GM18519 (cell line): Measurements from ENCODE around the gene TGM1.

ENCODE experiments used
- ATAC-seq: cut with Tn5 transposase; IDR thresholded peaks from one replicate; pipeline ENCODE4 v1.9.1; 2021; ENCODE audit warnings: mild to moderate bottlenecking, moderate library complexity; ENCODE audit not compliant: unreplicated experiment, low FRiP score

The TGM1 gene

DNA sequence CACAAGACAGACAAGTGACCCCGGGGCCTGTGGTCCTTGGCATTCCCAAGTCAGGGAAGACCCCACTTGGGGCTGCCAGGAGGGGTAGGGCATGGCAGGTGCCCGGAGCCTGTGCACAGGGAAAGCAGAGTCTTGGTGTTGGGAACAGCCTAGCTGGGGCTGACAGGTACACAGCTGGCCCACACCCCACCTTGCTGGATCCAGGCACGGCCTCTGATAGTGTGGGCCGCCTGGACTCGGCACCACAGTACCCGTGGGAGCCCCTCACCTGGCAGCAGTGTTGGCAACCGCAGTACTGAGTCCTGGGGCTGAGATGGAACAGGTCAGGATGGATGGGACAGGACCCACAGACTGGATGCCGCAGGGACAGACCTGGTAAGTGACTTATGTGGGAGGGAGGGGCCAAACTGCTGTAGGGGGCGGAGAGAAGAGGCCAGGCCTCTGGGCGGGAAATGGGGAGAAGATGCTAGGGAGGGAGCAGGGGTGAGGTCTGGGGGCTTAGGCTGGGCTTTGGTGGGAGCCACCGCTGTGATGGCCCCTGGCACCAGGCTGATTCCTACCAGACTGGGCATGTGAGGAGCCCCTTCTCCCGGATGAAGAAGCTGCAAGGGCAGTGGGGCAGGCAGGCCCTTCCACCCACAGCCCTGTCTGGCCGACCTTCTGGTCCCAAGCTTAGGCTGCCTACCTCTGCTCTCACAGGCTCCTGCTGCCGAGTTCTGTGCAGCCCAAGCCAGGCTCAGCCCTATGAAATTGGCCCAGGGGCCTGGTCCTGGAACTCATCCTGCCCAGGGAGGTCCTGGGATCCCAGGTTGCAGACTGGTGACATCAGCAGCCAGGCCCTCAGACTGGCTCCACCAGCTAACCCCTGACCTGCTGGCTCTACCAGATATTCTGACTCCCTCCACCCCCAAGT lies at the start of gene TGM1:
TGM1 (minus strand) TSS at position 357 of the 913 bp plus-strand sequence. CDS start 825 bp downstream, outside the sequence.
- no peak for ATAC-seq

- ATAC-seq: no peak
These were observed 49.0 kb upstream of the TGM1 start for GRCh38 chr14:24311837-24312615.

DNA sequence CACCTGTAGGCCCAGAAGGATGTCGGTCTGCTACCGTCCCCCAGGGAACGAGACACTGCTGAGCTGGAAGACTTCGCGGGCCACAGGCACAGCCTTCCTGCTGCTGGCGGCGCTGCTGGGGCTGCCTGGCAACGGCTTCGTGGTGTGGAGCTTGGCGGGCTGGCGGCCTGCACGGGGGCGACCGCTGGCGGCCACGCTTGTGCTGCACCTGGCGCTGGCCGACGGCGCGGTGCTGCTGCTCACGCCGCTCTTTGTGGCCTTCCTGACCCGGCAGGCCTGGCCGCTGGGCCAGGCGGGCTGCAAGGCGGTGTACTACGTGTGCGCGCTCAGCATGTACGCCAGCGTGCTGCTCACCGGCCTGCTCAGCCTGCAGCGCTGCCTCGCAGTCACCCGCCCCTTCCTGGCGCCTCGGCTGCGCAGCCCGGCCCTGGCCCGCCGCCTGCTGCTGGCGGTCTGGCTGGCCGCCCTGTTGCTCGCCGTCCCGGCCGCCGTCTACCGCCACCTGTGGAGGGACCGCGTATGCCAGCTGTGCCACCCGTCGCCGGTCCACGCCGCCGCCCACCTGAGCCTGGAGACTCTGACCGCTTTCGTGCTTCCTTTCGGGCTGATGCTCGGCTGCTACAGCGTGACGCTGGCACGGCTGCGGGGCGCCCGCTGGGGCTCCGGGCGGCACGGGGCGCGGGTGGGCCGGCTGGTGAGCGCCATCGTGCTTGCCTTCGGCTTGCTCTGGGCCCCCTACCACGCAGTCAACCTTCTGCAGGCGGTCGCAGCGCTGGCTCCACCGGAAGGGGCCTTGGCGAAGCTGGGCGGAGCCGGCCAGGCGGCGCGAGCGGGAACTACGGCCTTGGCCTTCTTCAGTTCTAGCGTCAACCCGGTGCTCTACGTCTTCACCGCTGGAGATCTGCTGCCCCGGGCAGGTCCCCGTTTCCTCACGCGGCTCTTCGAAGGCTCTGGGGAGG lies 47.9 kb upstream of the TGM1 start, which contains the start of gene LTB4R:
LTB4R (plus strand) TSS at position 857 of the 959 bp plus-strand sequence. CDS start 4,150 bp downstream, outside the sequence.
- peak; percentile 39 for ATAC-seq

DNA sequence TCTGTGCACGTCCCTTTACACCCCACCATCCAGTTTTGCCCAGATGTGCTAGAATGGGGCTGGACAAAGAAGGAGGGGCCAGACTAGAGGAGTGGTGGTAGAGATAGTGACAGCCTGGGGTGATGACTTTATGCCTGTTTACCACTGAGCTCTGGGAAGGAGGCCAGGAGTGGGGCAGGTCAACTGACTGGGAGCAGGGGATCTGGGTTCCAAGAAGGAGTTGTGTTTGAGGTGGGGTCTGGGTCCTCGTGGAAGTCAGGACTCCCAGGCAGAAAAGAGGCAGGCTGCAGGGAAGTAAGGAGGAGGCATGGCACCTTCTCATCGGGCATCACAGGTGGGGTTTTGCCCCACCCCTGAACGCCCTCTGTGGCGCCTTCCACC lies 47.3 kb upstream of the TGM1 start:
- no peak for ATAC-seq

DNA sequence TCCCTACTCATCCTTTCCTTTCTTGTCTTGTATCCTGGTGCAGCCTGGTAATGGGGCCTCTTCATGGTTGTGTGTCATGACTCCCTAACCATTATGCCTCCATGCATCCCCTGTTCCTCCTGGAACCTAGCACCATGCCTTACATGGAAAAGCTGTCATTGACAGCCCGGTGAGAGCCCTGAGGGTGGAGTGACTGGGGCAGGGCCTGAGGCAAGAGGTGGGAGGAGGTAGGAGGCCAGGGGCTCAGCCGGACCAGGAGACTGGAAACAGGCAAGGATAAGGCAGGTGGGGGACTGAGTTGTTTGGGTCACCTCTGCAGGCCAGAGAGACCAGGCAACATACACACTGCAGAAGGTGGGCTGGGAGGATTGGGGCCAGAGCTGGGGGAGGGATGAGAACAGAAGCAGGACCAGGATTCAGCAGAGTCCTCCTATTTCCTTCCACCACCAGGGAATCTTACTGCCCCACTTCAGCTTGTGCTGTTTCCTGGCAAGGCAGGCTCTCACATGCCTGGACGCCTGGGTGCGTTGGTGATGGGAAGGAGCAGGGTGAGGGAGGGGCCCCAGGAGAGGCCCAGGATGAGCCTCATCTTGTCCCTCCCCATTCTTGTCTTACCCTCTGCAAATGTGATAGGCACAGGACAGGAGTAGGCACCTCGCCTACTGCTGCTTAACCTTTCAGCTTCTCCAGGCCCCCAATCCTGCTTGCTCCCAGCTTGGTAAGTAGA lies 46.7 kb upstream of the TGM1 start, which contains the start of gene LTB4R2:
LTB4R2 (plus strand) TSS at position 603 of the 727 bp plus-strand sequence. CDS start 525 bp downstream, outside the sequence.
- ATAC-seq: no peak

DNA sequence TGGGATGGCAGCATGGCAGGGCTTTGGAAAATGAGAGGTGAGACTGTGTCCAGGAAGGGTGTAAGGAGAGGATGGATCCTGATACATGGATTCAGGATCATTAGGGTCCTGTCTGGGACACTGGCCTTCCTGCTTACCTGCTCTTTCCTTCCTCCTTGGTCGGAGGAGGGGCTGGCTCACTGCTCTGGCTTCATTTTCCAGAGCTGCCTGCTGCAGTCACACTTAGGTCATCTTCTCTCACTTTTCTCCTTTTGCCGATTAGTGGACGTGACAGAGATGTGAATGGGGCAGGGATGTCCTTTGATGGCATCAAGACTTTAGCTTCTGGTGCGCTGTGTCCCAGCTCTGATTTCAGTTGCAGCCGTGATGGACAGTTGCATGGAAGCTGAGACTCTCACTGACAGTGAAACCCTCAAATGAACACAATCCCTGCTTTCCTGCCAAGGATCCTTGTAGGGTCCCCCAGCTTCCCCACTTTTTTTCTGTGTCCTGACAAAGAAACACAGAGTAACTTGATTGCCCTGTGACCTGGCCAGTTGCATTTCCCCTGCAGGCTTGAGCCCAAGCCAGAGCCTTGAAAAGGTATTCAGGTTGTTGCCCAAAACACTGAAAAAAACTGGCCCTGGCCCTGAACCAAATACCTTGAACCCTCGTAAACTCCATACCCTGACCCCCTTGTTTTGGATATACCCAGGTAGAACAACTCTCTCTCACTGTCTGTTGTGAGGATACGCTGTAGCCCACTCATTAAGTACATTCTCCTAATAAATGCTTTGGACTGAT lies 45.6 kb upstream of the TGM1 start:
- no peak for ATAC-seq

DNA sequence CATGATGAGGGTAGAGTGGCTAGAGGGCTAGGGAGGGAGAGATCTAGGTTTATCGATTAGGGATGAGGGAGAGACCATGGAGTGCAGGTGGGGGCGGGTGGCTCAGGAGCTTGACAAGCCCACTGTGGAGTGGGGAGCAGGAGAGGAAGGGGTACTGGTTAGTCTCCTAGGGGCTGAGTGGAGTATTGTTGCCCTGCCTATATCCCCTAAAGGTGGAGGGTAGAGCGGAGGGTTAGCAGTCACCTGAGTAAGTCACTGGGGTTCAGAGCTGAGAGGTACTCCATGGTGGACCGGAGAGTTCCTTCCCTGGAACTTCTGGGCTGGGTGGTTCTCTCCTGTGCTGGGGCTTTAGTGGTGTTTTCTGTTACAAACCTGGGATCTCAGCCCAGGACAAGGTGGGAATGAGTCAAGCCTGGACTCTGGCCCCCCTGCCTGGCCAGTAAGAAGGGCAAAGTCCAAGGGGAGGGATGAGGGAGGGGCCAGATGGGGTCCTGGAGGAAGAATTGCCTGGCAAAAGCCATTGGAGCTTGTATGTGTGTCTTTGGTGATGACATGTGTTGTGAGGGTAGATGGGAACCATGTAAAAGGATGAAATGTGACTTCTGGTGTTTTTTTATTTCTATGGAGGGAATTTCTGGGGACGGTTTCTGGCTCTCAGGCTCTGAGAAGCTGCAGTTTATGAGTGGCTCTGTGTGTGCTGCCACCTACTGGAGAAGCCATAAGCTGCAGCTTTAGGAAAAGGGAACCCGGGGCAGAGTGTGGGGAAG lies 44.8 kb upstream of the TGM1 start, which contains the start of gene CIDEB:
CIDEB (minus strand) TSS at position 403 of the 767 bp plus-strand sequence; CDS start at position 284, 119 bp downstream.
- no peak for ATAC-seq

DNA sequence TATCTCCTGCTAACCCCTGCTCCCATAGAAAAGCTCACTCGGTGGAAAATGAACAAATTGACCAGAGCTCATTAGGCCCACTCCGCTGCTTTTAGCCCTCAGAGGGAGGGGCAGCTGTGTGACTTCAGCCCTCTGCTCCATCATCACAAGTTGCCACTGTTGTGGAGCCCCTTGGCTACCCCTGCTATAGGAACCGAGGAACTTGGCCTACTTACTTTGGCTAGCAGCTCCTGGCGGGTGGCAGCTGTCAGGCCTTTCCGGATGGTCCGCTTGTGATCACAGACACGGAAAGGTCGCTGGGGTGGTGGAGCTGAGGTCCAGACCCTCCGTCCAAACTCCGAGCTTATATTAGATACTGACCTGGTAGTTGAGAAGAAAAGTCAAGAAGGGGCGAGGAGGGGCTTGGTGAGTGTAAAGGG lies 44.2 kb upstream of the TGM1 start:
- ATAC-seq: no peak

DNA sequence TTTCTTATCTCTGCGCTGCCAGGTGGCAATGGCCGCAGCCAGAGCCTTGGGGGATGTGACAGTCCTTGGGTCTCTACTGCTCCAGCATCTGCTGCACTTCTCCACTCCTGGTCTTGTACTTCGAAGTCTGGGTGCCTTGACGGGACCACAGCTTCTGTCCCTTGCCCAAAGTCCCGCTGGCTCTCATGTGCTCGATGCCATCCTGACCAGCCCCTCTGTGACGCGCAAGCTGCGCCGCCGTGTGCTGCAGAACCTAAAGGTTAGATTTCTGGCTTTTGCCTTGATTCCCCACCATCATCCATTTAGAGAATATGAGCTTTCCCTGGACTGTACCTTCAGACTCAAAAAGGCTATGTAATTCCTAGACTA lies 41.0 kb upstream of the TGM1 start:
- ATAC-seq: no peak

- no peak for ATAC-seq
These were observed 37.5 kb upstream of the TGM1 start for GRCh38 chr14:24300326-24300980.

GRCh38 chr14:24299255-24300191 lies 36.5 kb upstream of the TGM1 start, which contains the start of the genes DHRS1 and NOP9:
Gene DHRS1 (minus strand): TSS chr14:24299780. CDS start chr14:24299106, 674 bp downstream.
Gene NOP9 (plus strand): TSS chr14:24299850. CDS start chr14:24299955, 105 bp downstream.
- ATAC-seq: peak; percentile 50

DNA sequence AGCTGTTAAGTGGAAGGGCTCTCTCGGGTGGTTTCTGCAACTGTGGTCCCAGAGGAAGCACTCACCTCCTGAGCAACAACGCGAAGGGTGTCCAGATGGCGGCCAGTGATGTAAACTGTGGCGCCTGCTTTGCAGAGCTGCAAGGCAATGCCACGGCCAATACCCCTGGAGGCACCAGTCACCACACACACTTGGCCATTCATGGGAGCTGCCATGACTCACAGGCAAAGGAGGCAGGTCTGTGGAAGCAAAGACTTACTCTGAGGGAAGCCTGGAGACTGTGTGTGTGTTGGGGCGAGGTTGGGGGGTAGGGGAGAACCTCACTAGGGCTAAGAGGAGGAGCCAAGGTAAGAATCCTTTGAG lies 35.9 kb upstream of the TGM1 start:
- ATAC-seq: no peak

- ATAC-seq: no peak
These were observed 34.4 kb upstream of the TGM1 start for GRCh38 chr14:24297190-24297964.

GRCh38 chr14:24296341-24297157 lies 33.6 kb upstream of the TGM1 start:
- ATAC-seq: no peak
